Mucosa of rectum (tissue), 2 donors: ENCODE data around the gene COPS7B.
A peak's percentile ranks its signal among the peaks of the same experiment; 100 is the strongest.

Experiments used
- H3K27ac ChIP-seq, 2 donors: one replicate each; pipeline ENCODE4 v1.7.0; 2013; ENCODE audit warnings: inconsistent platforms in 2 of 2, low read depth in 2 of 2, low read length in 2 of 2
- H3K27me3 ChIP-seq, 2 donors: one replicate each; pipeline ENCODE4 v1.7.0; 2013; ENCODE audit warnings: low read length in 2 of 2; ENCODE audit not compliant: control insufficient read depth in 2 of 2, insufficient read depth in 2 of 2
- H3K36me3 ChIP-seq, 2 donors: one replicate each; pipeline ENCODE4 v1.7.0; 2013; ENCODE audit warnings: low read length in 2 of 2; ENCODE audit not compliant: control insufficient read depth in 2 of 2, insufficient read depth in 2 of 2
- H3K4me1 ChIP-seq, 2 donors: one replicate each; pipeline ENCODE4 v1.7.0; 2013; ENCODE audit warnings: low read length in 2 of 2, mild to moderate bottlenecking in 1 of 2; ENCODE audit not compliant: control insufficient read depth in 2 of 2, insufficient read depth in 2 of 2
- H3K4me3 ChIP-seq, 2 donors: one replicate each; pipeline ENCODE4 v1.7.0; 2013; ENCODE audit warnings: low read length in 2 of 2
- H3K9ac ChIP-seq, 2 donors: one replicate each; pipeline ENCODE4 v1.7.0; 2013; ENCODE audit warnings: low read length in 2 of 2, low read depth in 1 of 2, mild to moderate bottlenecking in 1 of 2
- H3K9me3 ChIP-seq, 2 donors: one replicate each; pipeline ENCODE4 v1.7.0; 2013; ENCODE audit warnings: low read length in 2 of 2; ENCODE audit not compliant: control insufficient read depth in 2 of 2
- donor health status: healthy.
- donor health status: Normal muscosa, but diverticular disease.

Gene COPS7B

GRCh38 chr2:231764124-231764523 is 22.1 kb upstream of the COPS7B start:
- Histone ChIP-seq H3K4me3 (no peak overlapping the region), H3K27me3 (no peaks in the 10 kb centered on the region), H3K9me3 (no peaks in the 10 kb centered on the region), H3K9ac (no peak overlapping the region), H3K4me1 (no peaks in the 10 kb centered on the region), H3K27ac (no peak overlapping the region), H3K36me3 (no peaks in the 10 kb centered on the region)

GRCh38 chr2:231764760-231765159 is 21.5 kb upstream of the COPS7B start:
- H3K9me3 ChIP-seq = no peaks in the 10 kb centered on the region
- no peak overlapping the region for H3K9ac ChIP-seq
- no peaks in the 10 kb centered on the region for H3K27me3 ChIP-seq
- no peak overlapping the region for H3K27ac ChIP-seq
- H3K36me3 ChIP-seq = no peaks in the 10 kb centered on the region
- H3K4me1 ChIP-seq = no peaks in the 10 kb centered on the region
- H3K4me3 ChIP-seq = no peak overlapping the region

GRCh38 chr2:231765496-231765929 is 20.7 kb upstream of the COPS7B start:
- Histone ChIP-seq H3K27ac (no peak overlapping the region), H3K36me3 (no peaks in the 10 kb centered on the region), H3K27me3 (no peaks in the 10 kb centered on the region), H3K4me3 (no peak overlapping the region), H3K9me3 (no peaks in the 10 kb centered on the region), H3K9ac (no peak overlapping the region), H3K4me1 (no peaks in the 10 kb centered on the region)

- H3K27me3 ChIP-seq = no peaks in the 10 kb centered on the region
- H3K4me3 ChIP-seq = no peak overlapping the region
- no peaks in the 10 kb centered on the region for H3K9me3 ChIP-seq
These were observed 16.8 kb upstream of the COPS7B start for GRCh38 chr2:231769170-231770136.

GRCh38 chr2:231780123-231780908 is 5.9 kb upstream of the COPS7B start:
- H3K4me1 ChIP-seq = peaks cover 21 to 24% of the 10 kb centered on the region in 2 donors
- peak overlapping the region; percentile 97 to 98 for H3K4me3 ChIP-seq
- no peaks in the 10 kb centered on the region for H3K27me3 ChIP-seq
- H3K9ac ChIP-seq = peak overlapping the region in 1 of 2 donors; percentile 81
- no peaks in the 10 kb centered on the region for H3K9me3 ChIP-seq
- H3K36me3 ChIP-seq = no peaks in the 10 kb centered on the region
- H3K27ac ChIP-seq = no peak overlapping the region

More at GRCh38 chr2:231769170-231770136, 16.8 kb upstream of the COPS7B start:
- Histone ChIP-seq H3K36me3 (no peaks in the 10 kb centered on the region), H3K27ac (no peak overlapping the region), H3K4me1 (no peaks in the 10 kb centered on the region), H3K9ac (no peak overlapping the region)

- Histone ChIP-seq H3K27me3 (no peaks in the 10 kb centered on the region), H3K36me3 (no peaks in the 10 kb centered on the region), H3K9me3 (no peaks in the 10 kb centered on the region), H3K4me3 (peak within 1 kb of the TSS; percentile 97 to 98), H3K27ac (peak within 1 kb of the TSS; percentile 91 to 92), H3K4me1 (peaks cover 21 to 29% of the 10 kb centered on the region in 2 donors), H3K9ac (peak within 1 kb of the TSS; percentile 81 to 92)
These were observed 5.1 kb upstream of the COPS7B start, which contains the start of gene PDE6D for GRCh38 chr2:231780909-231781797. Gene PDE6D (minus strand): TSS chr2:231781282. CDS start chr2:231781114, 168 bp downstream.

GRCh38 chr2:231781798-231782726 is 4.2 kb upstream of the COPS7B start:
- H3K27me3 ChIP-seq = no peaks in the 10 kb centered on the region
- H3K9me3 ChIP-seq = no peaks in the 10 kb centered on the region
- no peaks in the 10 kb centered on the region for H3K36me3 ChIP-seq
- peaks cover 26 to 35% of the 10 kb centered on the region in 2 donors for H3K4me1 ChIP-seq
- H3K4me3 ChIP-seq = peak overlapping the region; percentile 97 to 98
- peak overlapping the region; percentile 81 to 92 for H3K9ac ChIP-seq
- H3K27ac ChIP-seq = peak overlapping the region; percentile 91 to 92

- Histone ChIP-seq H3K36me3 (peaks cover 0 to 10% of the 10 kb centered on the region in 2 donors), H3K9me3 (no peaks in the 10 kb centered on the region), H3K27me3 (no peaks in the 10 kb centered on the region), H3K9ac (no peak overlapping the region), H3K27ac (no peak overlapping the region), H3K4me3 (peak overlapping the region in 1 of 2 donors; percentile 90), H3K4me1 (peaks cover 21 to 27% of the 10 kb centered on the region in 2 donors)
These were observed 832 bp upstream of the COPS7B start for GRCh38 chr2:231785413-231785812.

GRCh38 chr2:231785822-231786176 is 446 bp upstream of the COPS7B start:
- H3K4me3 ChIP-seq = peak overlapping the region; percentile 90 to 91
- no peaks in the 10 kb centered on the region for H3K9me3 ChIP-seq
- H3K27me3 ChIP-seq = no peaks in the 10 kb centered on the region
- peak overlapping the region in 1 of 2 donors; percentile 29 for H3K27ac ChIP-seq
- peak overlapping the region in 1 of 2 donors; percentile 60 for H3K9ac ChIP-seq
- H3K4me1 ChIP-seq = peaks cover 21 to 27% of the 10 kb centered on the region in 2 donors
- peaks cover 0 to 10% of the 10 kb centered on the region in 2 donors for H3K36me3 ChIP-seq
